Mucosa of descending colon (tissue), 3 donors: ENCODE results near the gene TRAK1. TPM values are rescaled to one million over a fixed set of nuclear protein-coding genes. Genes with fewer than 3 reads are reported as not detected.

Experiments
- ATAC-seq: fragments of 200-7000 bp; cut with Tn5 transposase; one replicate; pipeline ENCODE4 v1.9.1; 2020; ENCODE audit warnings: mild to moderate bottlenecking, moderate library complexity
- DNase-seq, 3 donors: peaks; one replicate each; pipeline ENCODE4 v3.0.0-alpha.2; 2020
- H3K36me3 ChIP-seq: fragments of 200-600 bp; one replicate; pipeline ENCODE4 v1.8.0; 2021; ENCODE audit warnings: low read depth, mild to moderate bottlenecking
- H3K4me1 ChIP-seq: fragments of 200-600 bp; one replicate; pipeline ENCODE4 v1.8.0; 2021; ENCODE audit warnings: low read depth, mild to moderate bottlenecking
- H3K4me3 ChIP-seq: fragments of 200-600 bp; one replicate; pipeline ENCODE4 v1.8.0; 2021; ENCODE audit warnings: mild to moderate bottlenecking
- H3K9me3 ChIP-seq: fragments of 200-600 bp; one replicate; pipeline ENCODE4 v1.8.0; 2021; ENCODE audit warnings: mild to moderate bottlenecking
- intact Hi-C, 2 donors: fragments of 100-400 bp; cut with DNase I in 1 of 2; cut with micrococcal nuclease in 1 of 2; formaldehyde crosslinking; loops; one replicate each; pipeline versions ENCODE4 v1.11.0 to v1.11.1; 2022; cut with DNase I, micrococcal nuclease
- total RNA-seq, 3 donors: library from RNA; stranded (reverse); fragmentation: NEBNext Ultra II Directional in 2 of 3; extraction: Animal tissue kit (Norgen Biotek cat#: 25700) in 2 of 3; gene quantifications; one replicate each; pipeline versions ENCODE4 v1.2.1 to v1.2.4, GENCODE V29; 2021 to 2023
- TF ChIP-seq, protein P1 (sequence below): fragments of 200-600 bp; IDR thresholded peaks from one replicate; pipeline ENCODE4 v1.8.0; 2022; ENCODE audit warnings: antibody characterized with exemption, mild to moderate bottlenecking
- donor health status: DM: no; HTN: no; CAD: no; lungs with moderate emphysema.
- donor health status: DM: no; HTN: no; CAD: no.
- donor health status: DM: no; HTN: yes; CAD: no.

Gene TRAK1
- total RNA-seq, 3 donors from 2014 or later: 61.8 to 104 (median 83.4) TPM

DNA sequence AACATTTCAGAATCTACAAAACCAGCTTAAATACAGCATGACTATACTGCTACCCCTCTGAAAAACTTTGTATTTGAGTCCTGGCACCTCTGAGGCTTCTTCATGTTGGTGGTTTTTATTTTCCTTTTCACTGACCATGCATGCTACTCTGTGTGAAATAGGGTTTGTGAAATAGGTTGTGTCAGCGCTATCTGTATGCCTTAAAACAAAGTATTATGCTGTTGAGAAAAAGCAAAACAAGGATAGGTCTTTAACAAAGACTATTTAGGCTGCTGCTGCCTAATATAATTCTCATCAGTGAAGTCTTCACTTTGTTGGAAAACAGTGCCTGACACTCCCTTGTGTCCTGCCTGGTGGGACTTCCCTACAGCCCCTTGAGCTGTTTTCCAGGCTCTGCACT is 28.7 kb upstream of the TRAK1 start:
- intact Hi-C loops: no loop called here
- TF ChIP-seq, protein P1, sequence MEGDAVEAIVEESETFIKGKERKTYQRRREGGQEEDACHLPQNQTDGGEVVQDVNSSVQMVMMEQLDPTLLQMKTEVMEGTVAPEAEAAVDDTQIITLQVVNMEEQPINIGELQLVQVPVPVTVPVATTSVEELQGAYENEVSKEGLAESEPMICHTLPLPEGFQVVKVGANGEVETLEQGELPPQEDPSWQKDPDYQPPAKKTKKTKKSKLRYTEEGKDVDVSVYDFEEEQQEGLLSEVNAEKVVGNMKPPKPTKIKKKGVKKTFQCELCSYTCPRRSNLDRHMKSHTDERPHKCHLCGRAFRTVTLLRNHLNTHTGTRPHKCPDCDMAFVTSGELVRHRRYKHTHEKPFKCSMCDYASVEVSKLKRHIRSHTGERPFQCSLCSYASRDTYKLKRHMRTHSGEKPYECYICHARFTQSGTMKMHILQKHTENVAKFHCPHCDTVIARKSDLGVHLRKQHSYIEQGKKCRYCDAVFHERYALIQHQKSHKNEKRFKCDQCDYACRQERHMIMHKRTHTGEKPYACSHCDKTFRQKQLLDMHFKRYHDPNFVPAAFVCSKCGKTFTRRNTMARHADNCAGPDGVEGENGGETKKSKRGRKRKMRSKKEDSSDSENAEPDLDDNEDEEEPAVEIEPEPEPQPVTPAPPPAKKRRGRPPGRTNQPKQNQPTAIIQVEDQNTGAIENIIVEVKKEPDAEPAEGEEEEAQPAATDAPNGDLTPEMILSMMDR: no peak
- ATAC-seq: no peak
- Histone ChIP-seq H3K4me3 (no peak overlapping the region), H3K9me3 (no peaks in the 10 kb centered on the region), H3K4me1 (peaks cover 38% of the 10 kb centered on the region), H3K36me3 (no peaks in the 10 kb centered on the region)
- no peak for DNase-seq

DNA sequence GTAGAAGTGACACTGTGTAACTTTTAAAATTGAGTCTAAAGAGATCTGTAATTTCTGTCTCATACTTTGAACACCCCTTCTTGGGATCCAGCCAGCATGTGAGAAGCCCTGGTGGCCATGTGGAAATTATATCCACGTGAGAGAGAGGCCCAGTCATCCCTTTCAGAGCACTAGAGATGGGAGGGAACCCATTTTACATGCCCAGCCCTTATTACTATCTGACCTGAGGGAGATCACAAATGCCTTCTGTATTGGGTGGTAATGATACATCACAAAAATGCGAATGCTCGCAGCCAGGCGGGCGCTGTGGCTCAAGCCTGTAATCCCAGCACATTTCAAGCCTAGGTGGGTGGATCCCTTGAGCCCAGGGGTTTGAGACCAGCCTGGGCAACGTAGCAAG is 27.3 kb upstream of the TRAK1 start:
- DNase-seq: no peak
- H3K4me1 ChIP-seq: peaks cover 30% of the 10 kb centered on the region
- intact Hi-C loops: no loop called here

DNA sequence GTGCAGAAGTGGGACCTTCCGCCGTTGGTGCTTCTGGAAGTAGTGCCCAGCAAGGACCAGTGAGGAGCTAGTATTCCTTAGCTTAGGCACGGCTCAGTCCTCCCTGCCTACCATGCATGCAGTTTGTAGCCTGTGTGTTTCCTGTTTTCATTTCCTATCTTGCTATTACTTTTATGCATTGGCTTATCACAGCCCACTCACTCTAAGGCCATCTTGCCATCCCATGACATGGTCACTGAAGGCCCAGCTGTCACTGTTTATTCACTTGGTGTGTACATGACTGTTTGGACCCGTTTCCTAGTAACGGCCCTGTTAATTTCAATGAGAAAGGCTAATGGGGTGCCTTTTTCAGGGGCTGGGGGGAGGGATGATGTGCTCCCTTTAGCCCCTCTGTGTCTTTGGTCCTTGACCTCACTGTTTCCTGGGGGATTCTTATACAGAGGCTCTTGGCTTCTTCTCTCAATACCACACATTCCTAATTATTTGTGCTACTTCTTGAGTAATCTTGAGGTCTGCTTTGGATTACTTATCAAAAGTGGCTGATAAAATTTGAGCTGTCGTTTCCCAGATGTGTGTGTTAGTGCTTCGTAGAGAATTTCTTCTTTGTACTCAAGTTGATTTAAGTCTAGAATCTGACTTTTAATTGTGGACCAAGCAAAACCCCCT is 24.5 kb upstream of the TRAK1 start:
- TF ChIP-seq, protein P1: no peak
- intact Hi-C loops: no loop called here
- ATAC-seq (peak; percentile 19), DNase-seq (no peak)
- Histone ChIP-seq H3K36me3 (no peaks in the 10 kb centered on the region), H3K4me1 (peaks cover 36% of the 10 kb centered on the region), H3K9me3 (no peaks in the 10 kb centered on the region), H3K4me3 (no peak overlapping the region)

More for the DNA sequence above, 27.3 kb upstream of the TRAK1 start:
- TF ChIP-seq, protein P1: no peak
- H3K36me3 ChIP-seq: no peaks in the 10 kb centered on the region
- H3K4me3 ChIP-seq: no peak overlapping the region
- H3K9me3 ChIP-seq: no peaks in the 10 kb centered on the region
- no peak for ATAC-seq

DNA sequence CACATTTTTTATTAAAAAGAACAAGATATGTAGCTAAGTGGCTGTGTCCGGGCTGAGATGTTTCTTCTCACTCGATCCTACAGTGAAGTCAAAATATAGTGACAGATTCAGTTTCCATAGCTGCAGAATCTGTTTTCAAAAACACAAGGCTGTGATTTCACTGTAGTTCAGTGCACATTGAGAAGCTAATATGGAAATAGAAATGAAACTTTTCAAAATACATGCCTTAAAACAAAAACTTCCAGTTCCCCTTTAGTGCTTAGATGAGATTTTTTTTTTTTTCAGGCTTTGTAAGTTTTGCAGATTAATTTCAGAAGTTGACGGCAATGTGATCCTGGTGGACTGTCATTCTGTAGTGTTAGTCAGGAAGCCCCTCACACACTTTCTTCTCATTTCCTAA is 23.8 kb upstream of the TRAK1 start:
- ATAC-seq (no peak), DNase-seq (no peak)
- TF ChIP-seq, protein P1: no peak
- intact Hi-C loops: no loop called here
- no peaks in the 10 kb centered on the region for H3K36me3 ChIP-seq
- no peak overlapping the region for H3K4me3 ChIP-seq
- no peaks in the 10 kb centered on the region for H3K9me3 ChIP-seq
- H3K4me1 ChIP-seq: peaks cover 37% of the 10 kb centered on the region

DNA sequence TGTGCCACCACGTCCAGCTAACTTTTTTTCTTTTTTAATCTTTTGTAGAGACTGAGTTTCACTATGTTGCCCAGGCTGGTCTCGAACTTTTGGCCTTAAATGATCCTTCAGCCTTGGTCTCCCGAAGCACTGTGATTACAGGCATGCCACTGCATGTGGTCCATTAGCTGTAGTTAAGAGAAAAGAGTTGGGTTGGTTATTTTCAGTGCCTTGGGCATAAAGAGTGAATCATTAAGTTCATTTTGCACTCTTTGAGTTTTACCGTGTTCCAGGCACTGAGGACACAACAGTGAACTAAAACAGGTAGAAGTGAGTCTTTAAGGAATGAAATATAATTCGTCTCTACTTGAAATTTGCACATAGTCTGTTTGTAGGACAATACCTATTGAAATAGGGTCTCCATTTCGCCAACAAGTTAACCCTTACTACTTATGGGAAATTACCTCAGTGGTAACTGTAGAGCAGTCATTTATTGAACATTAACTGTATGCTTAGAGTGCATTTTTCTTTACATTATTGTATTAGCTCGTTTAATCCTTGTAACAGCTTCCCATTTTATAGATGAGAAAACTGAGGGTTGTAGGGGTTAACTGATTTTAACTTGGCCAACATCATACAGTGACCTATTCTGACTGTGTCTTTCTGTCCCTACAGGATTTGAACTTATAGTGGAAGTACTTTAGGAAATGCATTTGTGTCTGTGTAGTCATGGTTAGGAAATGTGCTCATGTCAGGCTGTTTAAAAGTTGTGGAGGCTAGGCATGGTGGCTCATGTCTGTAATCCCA is 22.7 kb upstream of the TRAK1 start:
- Histone ChIP-seq H3K4me1 (peaks cover 38% of the 10 kb centered on the region), H3K4me3 (no peak overlapping the region), H3K9me3 (no peaks in the 10 kb centered on the region), H3K36me3 (no peaks in the 10 kb centered on the region)
- intact Hi-C loops: no loop called here
- DNase-seq: no peak
- TF ChIP-seq, protein P1: no peak
- no peak for ATAC-seq
